HG02885 (cell line): Measurements from ENCODE around the gene ERLEC1.
A peak's percentile ranks its signal among the peaks of the same experiment; 100 is the strongest.
"Not testable (repeated sequence)": the region's sequence is repeated elsewhere in the genome, so short reads cannot be mapped to it uniquely, and the experiment has no call there.

Source experiments
- ATAC-seq: cut with Tn5 transposase; IDR thresholded peaks from one replicate; pipeline ENCODE4 v1.9.1; 2021; ENCODE audit warnings: mild to moderate bottlenecking; ENCODE audit not compliant: unreplicated experiment, poor library complexity

The ERLEC1 gene

DNA sequence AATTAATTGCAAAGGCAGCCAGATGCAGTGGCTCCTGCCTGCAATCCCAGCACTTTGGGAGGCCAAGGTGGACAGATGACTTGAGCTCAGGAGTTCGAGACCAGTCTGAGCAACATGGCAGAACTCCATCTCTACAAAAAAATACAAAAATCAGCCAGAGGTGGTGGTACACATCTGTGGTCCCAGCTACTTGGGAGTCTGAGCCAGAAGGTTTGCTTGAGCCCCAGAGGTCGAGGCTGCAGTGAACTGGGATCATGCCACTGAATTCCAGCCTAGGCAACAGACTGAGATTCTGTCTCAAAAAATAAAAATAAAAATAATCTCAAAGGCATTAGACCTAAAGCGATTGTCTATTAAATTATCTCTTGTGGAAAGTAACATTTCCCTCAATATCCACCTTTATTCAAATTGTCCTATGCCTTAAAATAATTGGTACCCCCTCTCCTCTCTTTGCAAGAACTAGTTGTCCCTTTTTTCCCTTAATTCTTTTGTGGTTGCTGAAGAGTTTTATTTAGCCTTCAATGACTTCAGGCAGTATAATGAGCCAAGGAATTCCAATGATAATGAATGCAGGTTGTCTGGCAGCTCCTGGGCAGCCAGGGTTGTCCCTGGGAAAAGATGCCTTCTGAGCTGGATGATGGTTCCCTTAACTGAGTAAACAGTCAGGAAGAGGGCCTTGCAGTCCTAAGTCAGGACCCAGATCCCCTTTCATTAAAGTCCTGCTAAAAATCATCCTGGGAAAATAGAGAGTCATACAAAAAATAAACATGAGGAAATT, 40.7 kb downstream of the ERLEC1 start:
- ATAC-seq = no peak

GRCh38 chr2:53828331-53828730, 41.5 kb downstream of the ERLEC1 start:
- ATAC-seq = no peak

DNA sequence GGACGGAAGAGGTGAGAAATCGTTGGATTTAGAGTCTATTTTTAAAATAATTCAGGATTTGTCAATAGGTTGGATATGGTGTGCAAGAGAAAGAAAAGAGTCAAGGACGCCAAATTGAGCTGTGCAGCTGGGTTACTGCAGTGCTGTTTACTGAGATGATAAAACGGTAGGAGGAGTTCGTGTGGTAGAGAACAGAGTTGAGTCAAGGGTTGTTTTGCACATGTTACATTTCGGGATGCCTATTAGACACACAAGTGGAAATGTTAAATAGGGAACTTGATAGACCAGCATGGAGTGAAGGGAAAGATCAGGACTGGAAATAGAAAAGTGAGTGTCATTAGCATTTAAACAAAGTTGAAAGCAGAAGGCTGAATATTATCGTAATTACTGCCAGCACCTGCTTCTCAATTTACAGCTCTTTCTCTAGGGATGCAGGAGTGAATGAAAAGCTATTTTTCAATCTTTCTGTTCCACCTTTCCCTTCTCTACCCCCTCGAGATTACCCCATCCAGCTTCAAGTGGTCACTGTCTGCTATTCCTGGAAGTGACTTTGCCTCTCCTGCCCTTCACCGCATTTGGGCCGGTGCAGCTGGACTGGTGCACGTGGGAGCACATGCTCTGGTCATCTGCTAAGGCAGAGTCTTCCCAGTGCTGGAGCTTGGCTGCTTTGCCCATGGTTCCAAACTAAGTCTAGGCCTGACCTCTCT, 42.6 kb downstream of the ERLEC1 start:
- ATAC-seq = no peak

- not testable (repeated sequence) for ATAC-seq
These were observed 43.1 kb downstream of the ERLEC1 start for GRCh38 chr2:53829980-53830290.

DNA sequence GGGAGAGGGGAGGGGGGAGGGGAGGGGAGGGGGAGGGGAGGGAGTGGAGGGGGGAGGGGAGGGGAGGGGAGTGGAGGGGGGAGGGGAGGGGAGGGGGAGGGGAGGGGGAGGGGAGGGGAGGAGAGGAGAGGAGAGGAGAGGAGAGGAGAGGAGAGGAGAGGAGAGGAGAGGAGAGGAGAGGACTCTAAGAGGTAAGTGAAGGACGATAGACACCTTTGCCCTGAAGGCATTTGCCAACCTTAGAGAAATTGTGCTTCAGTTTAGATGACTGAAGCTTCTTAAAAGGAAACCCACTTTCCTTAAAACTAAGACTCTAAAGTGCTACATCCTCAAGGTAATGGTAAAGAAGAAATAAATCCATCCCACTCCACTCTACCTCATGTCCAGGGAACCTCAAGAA, 53.7 kb downstream of the ERLEC1 start:
- ATAC-seq = no peak

DNA sequence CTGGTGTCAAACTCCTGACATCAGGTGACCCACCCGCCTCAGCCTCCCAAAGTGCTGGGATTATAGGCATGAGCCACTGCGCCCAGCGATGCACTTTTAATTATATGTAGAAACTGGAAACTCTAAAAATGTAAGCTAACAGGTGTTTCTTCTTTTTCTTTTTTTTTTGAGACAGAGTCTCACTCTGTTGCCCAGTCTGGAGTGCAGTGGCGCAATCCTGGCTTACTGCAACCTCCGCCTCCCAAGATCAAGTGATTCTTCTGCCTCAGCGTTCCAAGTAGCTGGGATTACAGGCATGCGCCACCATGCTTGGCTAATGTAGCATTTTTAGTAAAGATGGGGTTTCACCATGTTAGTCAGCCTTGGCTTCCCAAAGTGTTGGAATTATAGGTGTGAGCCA, 54.8 kb downstream of the ERLEC1 start:
- not testable (repeated sequence) for ATAC-seq

GRCh38 chr2:53842891-53843290, 56.0 kb downstream of the ERLEC1 start:
- no peak for ATAC-seq

- no peak for ATAC-seq
These were observed 56.8 kb downstream of the ERLEC1 start for GRCh38 chr2:53843595-53843994.

DNA sequence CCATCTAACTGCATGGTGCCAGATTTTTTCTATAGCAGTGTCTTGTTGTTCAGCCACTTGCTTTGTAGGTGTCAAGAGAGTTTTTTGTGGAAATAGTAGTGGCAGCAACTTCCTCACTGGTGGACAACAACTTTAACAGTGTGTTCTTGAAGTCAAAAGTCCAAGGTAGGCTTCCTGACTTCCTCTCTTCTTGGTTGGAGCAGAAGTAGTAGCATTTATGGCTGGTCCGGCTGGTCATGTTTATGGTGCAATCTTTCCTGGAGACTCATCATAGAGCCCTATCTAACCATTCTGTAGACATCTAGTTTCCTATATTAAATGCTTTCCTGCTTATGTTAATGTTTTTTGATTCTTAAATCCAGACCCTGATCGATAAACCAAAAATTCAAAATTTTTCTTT, 61.2 kb downstream of the ERLEC1 start:
- ATAC-seq = no peak

DNA sequence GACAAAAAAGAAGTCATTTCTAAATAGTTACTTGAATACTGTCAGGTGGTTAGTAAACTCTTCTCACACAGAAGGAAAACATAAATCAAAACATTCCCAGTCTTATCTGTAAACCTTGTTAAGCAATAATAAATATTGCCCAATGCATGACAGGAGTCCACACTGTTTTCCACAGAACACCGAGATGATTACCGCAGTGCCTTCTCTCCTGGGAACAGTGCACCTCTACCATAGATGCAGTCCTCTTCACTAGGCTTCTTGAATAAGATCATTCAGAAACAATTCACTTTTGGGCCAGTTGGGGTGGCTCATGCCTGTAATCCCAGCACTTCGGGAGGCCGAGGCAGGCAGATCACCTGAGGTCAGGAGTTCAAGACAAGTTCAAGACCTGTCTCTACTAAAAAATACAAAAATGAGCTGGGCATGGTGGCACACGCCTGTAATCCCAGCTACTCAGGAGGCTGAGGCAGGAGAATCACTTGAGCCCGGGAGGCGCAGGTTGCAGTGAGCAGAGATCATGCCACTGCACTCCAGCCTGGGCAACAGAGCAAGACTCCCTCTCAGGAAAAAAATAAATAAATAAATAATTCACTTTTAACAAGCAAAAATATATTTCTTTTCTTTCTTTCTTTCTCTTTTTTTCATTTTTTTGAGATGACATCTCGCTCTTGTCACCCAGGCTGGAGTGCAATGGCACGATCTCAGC, 64.4 kb downstream of the ERLEC1 start:
- not testable (repeated sequence) for ATAC-seq

- no peak for ATAC-seq
These were observed 65.7 kb downstream of the ERLEC1 start for GRCh38 chr2:53852532-53852931.

GRCh38 chr2:53854678-53855077, 67.8 kb downstream of the ERLEC1 start:
- peak; percentile 76 for ATAC-seq

DNA sequence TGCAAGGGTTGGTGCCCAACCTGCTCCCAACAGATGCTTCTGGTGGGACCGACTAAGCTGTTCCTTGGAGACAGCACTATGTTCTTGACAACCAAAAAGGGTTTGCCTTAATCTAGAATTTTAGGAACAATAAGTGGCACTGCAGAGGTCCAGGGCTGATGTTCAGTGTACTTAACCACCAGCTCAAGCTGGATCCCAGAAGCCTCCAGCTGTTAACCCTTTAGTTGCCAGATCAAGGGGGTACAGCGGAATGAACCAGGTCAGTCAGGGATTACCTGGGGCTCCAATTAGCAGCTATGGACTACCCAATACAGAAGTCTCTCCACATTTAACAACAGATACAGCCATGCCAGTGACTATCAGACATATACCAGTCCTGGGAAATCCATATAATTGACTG, 69.4 kb downstream of the ERLEC1 start:
- ATAC-seq = no peak

GRCh38 chr2:53859206-53860181, 72.7 kb downstream of the ERLEC1 start, which contains the start of gene GPR75:
Gene GPR75, minus strand, starts transcription at chr2:53859967. Its CDS starts 5,211 bp downstream, at chr2:53854756.
- no peak for ATAC-seq

DNA sequence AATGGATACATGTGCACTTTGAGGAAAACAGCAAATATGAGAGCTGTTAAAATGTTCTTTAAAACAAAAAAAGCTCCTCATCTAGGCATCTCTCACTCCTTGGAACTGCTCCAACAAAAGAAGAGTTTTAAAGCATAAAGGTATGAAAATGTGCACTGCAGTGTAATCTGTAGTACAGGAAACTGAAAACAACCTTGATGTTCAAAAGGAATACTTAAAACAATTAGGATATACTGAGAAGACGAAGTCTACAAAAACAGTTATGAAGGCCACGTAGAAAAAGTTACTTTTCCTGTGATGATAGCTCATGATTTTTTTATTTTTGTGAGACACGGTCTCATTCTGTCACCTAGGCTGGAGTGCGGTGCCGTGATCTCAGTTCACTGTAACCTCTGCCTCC, 75.0 kb downstream of the ERLEC1 start:
- ATAC-seq = no peak

DNA sequence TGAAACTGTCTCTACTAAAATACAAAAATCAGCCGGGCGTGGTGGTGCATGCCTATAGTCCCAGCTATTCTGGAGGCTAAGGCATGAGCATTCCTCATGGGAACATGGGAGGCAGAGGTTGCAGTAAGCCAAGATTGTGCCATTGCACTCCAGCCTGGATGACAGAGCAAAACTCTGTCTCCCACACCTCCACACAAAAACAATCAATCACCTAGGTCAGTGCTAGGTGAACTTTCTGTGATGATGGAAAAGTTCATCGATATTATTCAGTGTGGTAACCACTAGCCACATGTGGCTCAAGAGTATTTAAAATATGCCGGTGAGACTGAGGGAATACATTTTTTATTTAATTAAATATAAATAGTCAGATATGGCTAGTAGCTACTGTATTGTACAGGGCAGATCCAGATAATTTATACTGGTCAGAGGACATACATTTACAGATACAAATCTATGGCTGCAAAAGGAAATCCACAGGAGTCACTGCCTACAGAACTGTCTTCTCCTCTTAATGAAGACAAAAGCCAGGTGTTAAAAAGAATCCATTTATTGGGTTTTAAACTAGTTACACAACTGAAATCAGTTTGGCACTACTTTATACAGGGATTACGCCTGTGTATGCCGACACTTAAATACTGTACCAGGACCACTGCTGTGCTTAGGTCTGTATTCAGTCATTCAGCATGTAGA, 76.8 kb downstream of the ERLEC1 start:
- ATAC-seq = no peak

DNA sequence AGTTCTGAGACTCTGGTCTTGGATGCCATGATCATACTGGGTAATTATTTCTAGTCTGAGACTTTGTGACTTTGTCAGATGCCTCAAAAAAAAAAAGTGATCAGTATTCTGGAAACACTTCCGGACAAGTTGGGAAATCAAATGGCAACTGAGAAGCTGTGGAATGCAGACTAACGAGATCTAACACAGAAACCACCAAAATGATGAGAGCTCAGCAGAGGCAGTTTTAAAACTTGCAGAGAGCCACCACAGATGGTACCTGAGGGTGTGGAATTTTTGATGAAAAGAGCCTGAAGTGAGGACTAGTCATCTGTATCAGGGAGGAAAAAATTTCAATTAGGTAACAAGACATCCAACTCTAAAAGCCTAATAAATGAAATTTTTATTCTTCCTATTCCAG, 78.4 kb downstream of the ERLEC1 start:
- ATAC-seq = no peak

- ATAC-seq = no peak
These were observed 79.1 kb downstream of the ERLEC1 start for GRCh38 chr2:53865962-53866361.

GRCh38 chr2:53867169-53867568, 80.3 kb downstream of the ERLEC1 start:
- ATAC-seq = no peak

DNA sequence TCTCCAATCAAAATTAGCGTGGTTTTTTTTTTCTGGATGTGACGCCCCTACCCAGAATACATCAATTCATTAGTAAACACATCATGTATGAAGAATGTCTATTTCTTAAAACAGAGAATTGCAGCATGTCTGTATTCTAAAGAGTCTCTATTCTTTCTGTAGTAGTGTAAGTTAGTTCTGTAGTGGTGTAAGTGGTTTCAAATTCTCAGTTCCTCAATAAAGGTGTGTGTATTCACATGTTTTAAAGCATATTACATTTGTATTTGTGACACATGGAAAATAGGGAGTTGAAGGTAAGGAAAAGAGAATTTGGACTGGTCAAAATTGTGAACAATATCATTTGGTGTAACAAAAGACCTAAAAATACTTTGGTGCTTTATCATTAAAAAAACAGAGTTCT, 80.9 kb downstream of the ERLEC1 start:
- no peak for ATAC-seq
